ENCODE measurements around the gene ITGA3.
"Not testable (repeated sequence)": the region's sequence is repeated elsewhere in the genome, so short reads cannot be mapped to it uniquely, and the experiment has no call there.

The ITGA3 gene

DNA sequence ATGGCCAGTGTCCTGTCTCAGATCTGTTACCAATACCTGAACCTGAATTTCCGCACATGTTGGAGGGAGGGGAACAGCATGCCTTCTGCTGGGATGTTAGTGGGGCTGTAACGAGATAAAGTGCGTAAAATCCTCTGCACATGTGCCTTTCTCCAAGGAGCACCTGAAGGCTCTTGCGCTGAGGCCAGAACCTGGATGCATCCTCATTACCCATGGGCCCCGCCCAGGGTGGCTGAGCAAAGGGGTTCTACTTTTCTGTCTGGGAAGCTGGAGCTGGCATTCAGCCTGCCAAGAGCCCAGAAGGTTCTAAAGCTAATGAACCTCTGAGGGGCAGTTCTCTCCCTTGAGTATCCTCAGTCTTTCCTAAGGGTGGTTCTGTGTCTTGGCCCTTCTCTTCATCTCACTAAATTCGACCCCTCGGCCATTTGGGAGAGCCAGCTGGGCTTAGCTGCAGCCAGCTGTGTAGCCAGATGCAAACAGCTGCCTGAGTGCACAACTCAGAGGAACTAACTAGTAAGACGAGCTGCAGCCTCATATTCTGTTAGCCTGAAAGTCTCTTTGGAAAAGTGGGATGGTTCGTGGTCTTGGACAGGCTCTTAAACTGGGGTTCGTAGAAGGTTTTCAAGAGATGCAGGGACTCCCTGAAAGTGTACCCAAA, 2.5 kb downstream of the ITGA3 start:
- TF ChIP-seq, protein P1, sequence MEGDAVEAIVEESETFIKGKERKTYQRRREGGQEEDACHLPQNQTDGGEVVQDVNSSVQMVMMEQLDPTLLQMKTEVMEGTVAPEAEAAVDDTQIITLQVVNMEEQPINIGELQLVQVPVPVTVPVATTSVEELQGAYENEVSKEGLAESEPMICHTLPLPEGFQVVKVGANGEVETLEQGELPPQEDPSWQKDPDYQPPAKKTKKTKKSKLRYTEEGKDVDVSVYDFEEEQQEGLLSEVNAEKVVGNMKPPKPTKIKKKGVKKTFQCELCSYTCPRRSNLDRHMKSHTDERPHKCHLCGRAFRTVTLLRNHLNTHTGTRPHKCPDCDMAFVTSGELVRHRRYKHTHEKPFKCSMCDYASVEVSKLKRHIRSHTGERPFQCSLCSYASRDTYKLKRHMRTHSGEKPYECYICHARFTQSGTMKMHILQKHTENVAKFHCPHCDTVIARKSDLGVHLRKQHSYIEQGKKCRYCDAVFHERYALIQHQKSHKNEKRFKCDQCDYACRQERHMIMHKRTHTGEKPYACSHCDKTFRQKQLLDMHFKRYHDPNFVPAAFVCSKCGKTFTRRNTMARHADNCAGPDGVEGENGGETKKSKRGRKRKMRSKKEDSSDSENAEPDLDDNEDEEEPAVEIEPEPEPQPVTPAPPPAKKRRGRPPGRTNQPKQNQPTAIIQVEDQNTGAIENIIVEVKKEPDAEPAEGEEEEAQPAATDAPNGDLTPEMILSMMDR (IDR thresholded peaks at IDR 0.05): no peak
- H3K27ac ChIP-seq: no peak overlapping the region

DNA sequence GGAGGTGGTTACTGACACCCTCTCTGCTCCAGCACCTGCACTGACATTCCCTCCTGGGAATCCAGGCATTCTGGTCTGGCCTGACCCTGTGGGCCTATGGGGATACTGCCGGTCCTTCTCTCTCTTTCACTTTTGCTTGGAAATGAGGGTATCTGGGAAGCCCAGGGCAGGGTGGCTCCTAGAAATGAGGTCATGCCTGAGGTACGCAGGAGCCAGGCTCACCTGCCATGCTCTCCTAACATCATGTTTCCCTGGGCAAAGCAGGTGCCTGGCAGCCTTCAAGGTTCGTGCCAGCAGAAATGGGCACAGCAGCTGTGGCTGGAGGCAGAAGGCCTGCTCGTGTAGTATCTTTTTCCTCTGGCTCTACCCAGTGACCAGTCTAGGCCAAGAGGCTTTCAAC, 3.3 kb downstream of the ITGA3 start:
- TF ChIP-seq, protein P1 (IDR thresholded peaks at IDR 0.05): no peak
- no peak for TF ChIP-seq ZFX (IDR thresholded peaks at IDR 0.05; ENCODE audit: borderline replicate concordance)
- H3K27ac ChIP-seq: no peak overlapping the region

DNA sequence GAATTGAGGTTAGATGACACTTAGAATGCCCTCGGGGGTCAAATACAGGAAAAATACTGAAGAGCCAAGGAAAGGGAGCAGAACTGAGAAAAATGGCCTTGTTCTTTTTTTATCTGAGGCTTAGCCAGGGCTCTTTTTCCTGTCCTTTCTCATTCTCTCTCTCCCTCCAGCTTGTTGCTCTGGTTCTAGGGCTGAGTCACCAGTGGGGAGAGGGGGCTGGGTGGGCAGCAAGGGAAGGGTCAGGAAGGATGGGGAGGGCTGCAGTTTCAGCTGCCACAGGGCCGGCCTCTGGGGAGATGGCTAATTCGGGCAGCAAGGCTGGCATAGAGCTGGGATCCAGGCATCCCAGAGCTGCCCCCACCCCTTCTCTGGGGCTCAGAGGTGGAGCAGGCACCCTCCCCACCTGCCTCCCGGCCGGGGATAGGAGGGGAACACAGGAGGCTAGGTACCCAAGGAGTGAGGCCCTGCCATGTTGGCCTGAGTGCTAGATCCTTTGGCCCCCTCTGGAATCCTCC, 3.9 kb downstream of the ITGA3 start:
- no peak overlapping the region for H3K27ac ChIP-seq
- TF ChIP-seq, protein P1 (IDR thresholded peaks at IDR 0.05): no peak
- no peak for TF ChIP-seq ZFX (IDR thresholded peaks at IDR 0.05; ENCODE audit: borderline replicate concordance)

DNA sequence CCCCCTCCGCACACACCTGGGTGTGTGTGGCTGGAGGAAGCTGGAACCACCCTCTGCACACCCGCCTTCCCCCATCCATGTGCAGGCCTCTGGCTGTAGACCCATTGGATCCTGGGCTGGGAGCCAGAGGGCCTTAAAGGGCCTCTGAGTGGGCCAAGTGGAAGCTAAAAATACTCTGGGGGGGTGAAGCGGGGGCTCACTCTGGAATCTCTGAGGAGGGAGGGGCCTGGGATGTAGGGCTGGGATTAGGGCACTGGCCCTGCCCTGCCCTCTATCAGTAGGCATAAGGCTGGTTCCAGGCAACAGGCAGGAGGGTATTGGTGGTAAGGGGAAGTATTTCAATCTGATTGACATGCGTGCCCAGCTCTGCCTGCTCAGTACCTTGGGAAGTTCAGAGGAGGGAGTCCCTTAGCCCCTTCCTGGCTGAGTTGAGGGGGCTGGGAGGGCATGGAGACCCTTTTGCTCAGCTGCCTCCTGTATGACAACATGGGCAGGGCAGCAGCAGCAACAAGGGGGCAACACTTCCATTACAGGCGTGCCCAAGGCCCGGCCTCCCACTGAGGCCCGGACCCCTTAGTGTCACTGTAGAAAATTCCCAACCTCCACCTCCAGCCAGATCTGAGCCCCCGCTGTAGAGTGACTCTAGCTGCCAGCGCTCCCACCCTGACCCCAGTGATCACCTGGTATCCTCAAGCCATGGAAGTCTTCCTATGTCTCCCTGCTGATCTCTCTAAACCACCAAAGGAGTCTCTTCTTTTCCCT, 5.2 kb downstream of the ITGA3 start:
- no peak for TF ChIP-seq ZFX (IDR thresholded peaks at IDR 0.05; ENCODE audit: borderline replicate concordance)
- TF ChIP-seq, protein P1 (IDR thresholded peaks at IDR 0.05): no peak
- H3K27ac ChIP-seq: no peak overlapping the region

DNA sequence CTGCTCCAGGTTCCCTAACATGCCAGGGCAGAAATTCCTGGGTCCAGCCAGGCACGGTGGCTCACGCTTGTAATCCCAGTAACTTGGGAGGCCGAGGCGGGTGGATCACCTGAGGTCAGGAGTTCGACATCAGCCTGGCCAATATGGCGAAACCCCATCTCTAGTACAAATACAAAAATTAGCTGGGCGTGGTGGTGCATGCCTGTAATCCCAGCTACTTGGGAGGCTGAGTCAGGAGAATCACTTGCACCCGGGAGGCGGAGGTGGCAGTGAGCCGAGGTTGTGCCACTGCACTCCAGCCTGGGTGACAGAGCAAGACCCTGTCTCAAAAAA, 5.8 kb downstream of the ITGA3 start:
- H3K27ac ChIP-seq: not testable (repeated sequence)

DNA sequence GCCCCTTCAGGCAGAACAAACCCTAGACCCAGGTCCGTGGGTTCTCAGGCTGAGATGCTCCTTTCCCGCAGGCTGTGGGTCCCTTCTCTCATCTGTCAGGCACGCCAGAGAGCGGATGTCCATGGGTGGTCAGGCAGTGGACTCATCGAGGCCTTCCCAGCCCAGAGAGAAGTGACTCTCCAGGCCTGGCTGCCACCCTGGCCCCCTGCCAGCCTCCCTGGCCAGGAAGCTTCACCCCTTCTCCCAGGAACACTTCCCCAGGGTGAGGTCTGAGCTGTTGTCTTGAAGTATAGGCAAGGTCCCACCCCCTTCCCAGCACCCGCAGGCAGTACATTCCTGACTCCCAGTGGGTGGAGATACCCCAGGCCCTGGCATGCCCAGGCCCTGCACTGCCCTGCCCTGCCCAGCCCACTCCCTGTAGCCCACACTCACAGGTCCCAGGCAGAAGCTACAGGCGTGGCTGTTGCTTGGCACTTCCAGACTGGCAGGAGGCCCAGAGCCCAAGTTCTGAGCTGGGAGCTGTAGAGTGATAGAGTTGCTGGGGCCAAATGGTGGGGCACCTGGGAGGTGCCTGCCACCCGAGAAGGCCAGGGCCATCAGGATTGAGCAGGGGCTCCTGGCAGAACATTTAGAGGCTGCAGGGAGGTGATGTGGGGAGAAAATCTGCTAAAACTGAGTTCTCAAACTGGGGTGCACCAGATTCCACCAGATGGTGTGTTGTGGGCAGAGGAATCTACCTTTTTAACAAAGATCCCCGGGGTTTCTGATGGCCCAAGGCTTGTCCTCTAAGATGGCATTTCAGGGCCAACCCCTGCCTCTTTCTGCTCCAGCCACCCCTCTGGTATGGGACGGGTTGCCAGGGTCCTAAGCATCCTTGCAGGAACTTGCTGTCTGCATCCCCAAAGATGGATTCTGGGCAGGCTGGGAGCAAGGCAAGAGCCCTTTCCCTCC, 6.7 kb downstream of the ITGA3 start:
- no peak overlapping the region for H3K27ac ChIP-seq
- TF ChIP-seq ZFX (IDR thresholded peaks at IDR 0.05; ENCODE audit: borderline replicate concordance): no peak
- TF ChIP-seq, protein P1 (IDR thresholded peaks at IDR 0.05): no peak

DNA sequence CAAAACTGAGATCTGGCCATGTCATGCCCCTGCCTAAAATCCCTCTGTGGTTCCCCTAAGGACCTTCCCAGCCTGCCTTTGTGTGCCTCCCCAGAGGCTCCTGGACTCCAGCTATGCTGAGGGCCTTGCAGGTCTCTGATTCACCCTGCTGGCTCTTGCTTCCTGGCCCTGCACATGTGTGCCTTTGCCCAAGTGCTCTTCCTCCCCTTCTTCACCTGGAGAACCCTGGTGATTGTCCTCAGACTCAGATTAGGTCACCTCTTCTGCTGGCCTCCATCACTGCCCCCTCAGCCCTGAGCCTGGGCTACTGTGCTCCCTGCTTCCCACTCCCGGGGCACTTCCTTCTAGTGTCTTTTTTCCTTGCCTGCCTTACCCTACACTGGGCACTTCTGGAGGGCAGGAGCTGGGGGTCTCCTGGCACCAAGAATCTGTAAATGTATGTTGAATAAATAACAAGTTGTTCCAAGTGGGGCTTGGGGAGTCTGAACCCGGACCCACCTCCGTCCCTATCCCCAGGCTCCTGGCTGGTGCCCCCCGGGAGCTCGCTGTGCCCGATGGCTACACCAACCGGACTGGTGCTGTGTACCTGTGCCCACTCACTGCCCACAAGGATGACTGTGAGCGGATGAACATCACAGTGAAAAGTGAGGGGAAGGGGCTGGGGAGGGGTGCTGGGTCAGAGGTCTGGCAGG, 7.8 kb downstream of the ITGA3 start:
- no peak overlapping the region for H3K27ac ChIP-seq
- TF ChIP-seq, protein P1 (IDR thresholded peaks at IDR 0.05): no peak
- no peak for TF ChIP-seq ZFX (IDR thresholded peaks at IDR 0.05; ENCODE audit: borderline replicate concordance)
